Tongue (tissue), 2 donors: ENCODE measurements around the gene ATP5F1D. TPM values are rescaled to one million over a fixed set of nuclear protein-coding genes. Genes with fewer than 3 reads are reported as not detected.
A peak's percentile ranks its signal among the peaks of the same experiment; 100 is the strongest.
"Not testable (repeated sequence)": the region's sequence is repeated elsewhere in the genome, so short reads cannot be mapped to it uniquely, and the experiment has no call there.

Source experiments
- DNase-seq: peaks from one replicate; pipeline ENCODE4 v3.0.0-alpha.2; 2015
- total RNA-seq: library from RNA; depleted of rRNA; stranded (reverse); fragments of >200 nt; gene quantifications from one replicate; pipeline ENCODE4 v1.2.3, GENCODE V29; 2014

The ATP5F1D gene
- total RNA-seq, 1 donor from 2014 or later, result 67.2 TPM

DNA sequence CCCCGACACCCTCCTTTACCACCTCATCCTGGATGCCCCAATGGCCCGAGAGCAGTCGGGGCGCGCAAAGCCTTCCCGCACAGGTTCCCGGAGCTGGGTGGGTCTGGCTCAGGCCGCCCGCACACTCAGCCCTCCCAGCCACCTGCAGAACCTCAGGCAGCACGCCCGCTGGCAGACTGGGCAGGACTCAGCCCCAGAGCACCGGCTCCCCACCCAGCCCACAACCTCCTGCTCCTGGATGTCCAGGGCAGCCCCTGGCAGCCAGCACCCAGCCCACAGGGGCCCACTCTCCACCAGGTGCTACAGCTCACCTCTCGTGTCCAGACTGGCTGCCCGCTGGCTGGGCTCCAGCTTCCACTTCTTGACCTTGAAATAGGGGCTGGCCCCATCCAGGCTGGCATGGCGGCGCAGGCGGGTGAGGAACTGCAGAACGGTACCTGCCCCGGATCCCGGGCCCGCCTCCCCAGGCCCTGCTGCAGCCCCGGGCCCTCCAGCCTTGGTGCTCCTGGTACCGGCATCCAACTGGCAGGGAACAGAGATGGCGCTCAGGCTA, 8.4 kb upstream of the ATP5F1D start:
- DNase-seq, result no peak

DNA sequence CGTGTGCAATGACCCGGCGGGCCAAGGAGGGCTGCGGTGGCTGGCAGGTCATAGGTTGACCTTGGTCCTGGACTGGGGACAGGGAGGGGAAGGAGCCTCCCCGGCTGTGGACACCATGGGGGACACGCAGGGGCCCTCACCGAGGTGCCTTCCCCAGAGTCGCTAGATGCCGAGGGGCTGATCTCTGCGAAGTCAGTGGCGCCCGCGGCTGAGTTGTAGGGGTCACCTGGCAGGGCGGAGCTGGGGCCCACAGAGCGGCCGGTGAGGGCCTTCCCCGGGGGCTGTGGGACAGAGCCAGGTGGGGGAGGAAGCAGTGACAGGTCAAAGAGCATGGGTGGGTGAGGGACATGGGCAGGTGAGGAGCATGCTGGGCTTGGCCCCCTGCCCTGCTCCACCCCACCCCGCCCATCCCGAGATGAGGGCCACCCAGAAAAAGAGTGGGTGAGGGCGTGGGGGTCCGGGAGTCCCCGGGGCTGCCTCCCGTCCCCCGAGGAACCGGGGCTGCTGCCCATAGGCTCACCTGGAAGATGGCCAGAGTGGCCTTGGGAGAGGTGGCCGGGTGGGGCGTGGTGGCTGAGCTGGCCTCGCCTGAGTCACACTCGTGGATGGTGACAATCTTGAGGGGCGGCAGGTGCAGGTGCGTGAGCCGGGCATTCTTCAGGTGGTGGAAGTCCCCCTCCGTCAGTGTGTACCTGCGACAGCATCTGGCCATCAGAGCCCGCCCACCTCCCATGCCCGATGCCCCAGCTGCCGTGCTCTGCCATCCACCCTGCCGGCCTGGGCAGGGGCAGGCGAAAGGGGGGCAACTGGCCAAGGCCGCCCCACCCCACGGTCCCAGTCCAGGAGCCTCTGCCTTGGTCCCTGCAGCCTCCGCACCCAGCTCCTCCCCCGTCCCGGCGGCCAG, 7.2 kb upstream of the ATP5F1D start:
- DNase-seq, result no peak

DNA sequence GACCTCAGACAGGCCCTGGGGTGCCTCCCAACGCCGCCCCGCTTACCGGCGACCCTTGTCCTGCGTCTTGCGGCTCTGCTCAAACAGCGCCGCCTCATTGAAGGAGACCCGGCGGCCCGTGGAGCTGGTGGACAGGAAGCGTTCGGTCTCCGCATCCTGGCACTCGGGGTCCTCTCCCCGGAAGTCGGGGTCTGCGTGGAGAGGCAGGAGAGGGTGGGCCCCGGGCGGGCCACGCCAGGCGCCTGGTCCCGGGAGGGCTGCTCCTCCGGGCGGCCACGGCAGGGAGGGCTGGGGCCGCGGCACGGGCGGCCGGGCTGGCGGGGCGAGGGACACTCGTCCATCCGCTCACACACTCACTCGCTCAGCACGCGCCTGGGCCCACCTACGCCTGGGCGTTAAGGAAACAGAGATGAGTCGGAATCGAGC, 6.6 kb upstream of the ATP5F1D start:
- no peak for DNase-seq

DNA sequence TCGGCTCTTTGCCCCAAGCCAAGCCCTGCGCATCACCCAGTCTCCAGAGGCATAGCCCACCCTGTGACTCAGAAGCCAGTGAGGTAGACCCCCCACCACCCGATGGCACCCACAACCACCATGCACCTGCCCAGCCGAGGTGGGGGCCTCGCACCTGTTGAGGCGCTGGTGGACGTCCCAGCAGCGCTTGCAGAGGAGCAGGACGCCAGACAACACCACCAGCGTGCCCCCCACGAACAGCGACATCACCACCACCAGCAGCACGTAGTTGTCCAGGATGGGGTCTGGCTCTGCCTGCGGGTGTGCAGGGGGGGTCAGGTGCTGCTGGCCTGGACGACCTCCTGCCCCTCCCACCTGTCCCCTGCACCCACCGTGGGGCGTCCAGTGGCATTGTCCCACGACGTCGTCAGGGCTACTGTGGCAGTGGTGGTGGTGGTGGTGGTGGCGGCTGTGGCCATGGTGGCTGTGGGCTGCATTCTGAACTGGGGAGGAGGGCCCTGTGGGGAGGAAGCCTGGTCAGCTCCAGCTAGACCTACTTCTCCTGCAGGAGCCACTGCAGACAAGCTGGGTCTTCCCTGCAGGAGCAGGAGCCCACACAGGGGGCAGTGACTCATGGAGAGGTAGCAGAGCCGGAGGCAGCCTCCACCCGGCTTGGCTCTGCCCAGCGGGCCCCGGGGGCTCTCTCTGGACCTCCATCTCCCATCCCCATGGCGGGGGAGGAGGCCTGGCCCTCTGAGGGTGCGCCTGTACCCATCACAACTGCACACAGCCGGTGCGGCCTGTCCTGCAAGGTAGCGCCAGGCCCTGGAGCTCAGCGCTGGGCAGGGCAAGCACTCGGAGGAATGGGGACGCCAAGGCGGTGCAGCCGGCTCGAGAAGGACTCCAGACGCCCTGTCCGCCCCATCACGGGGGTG, 5.7 kb upstream of the ATP5F1D start:
- no peak for DNase-seq

DNA sequence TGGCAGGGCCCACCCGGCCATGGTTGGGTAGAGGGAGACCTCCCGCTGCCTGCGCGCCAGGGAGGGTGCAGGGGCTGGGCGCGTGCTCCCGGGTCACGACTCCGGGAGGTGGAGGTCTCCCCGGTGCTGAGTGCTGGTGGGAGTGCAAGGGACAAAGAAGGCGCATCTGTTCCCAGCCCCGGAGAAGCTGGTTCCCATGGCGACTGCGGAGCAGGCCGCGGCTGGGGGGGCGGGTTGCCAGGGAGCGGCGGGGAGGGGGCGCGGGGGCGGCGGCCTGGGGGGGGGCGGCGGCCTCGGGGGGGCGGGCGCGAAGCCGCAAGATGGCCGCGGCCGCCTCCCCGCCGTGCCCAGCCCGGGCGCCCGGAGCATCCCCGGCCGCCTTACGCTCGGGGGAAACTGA, 5.0 kb upstream of the ATP5F1D start:
- DNase-seq, result no peak

DNA sequence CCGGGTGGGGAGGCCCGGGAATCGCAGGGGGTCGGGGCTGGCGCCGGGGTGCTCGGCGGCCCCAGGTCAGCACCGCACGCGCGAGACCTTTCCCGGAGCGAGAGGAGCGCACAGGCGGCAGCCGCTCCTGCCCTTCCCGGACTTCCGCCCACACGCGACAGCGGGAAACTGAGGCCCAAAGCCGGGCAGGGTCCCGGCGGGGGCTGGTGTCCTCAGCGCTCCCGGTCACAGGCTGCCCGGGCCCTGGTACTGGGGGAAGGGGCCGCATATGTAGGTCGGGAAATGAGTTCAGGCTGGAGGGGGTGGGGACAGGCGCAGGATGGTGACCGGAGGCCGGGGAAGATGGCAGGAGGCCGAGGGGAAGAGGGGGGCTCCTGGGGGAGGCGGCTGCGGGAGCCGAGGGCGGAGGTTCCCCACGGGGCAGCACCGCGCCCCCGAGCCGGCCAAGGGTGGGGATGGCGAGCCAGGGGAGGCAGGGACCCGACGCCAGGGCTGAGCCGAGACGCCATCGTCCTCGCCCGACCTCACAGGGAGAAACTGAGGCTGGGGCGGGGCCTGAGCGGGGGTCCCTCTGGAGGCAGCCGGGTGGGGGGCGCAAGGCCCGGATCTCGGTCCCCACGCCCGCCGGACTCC, 4.4 kb upstream of the ATP5F1D start:
- DNase-seq, result no peak

DNA sequence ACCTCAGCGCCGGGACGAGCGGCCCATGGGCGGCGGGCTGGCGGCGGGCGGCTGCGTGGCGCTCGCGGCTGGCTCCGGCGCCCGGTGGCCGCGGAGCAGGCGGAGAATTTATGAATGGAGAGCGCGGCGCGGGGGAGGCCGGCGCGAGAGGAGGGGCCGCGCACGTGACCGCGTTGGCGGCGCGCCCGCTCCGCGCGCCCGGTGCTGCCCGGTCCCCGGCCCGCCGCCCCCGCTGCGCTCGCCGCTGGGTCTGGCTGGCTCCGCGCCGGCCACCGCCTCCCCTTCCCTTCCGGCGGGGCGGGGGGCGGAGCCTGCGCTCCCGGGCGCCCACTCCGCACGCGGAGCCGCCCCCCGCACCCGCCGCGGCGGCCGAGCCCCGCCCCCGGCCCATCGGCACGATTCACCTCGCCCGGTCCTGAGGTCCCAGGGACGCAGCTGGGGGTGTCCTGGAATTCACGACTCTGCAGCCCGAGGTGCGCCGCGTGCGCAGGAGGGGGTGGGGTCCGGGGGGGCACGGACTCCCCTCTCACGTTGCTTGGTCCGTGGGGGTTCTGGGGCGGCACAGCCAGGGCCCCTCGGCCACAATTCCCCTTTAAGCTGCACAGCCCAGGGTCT, 3.7 kb upstream of the ATP5F1D start, which contains the start of gene CBARP:
Gene CBARP, minus strand, starts transcription at position 252 of the 615 bp plus-strand sequence. CDS start 1,905 bp downstream, outside the sequence.
- peak; percentile 67 for DNase-seq

DNA sequence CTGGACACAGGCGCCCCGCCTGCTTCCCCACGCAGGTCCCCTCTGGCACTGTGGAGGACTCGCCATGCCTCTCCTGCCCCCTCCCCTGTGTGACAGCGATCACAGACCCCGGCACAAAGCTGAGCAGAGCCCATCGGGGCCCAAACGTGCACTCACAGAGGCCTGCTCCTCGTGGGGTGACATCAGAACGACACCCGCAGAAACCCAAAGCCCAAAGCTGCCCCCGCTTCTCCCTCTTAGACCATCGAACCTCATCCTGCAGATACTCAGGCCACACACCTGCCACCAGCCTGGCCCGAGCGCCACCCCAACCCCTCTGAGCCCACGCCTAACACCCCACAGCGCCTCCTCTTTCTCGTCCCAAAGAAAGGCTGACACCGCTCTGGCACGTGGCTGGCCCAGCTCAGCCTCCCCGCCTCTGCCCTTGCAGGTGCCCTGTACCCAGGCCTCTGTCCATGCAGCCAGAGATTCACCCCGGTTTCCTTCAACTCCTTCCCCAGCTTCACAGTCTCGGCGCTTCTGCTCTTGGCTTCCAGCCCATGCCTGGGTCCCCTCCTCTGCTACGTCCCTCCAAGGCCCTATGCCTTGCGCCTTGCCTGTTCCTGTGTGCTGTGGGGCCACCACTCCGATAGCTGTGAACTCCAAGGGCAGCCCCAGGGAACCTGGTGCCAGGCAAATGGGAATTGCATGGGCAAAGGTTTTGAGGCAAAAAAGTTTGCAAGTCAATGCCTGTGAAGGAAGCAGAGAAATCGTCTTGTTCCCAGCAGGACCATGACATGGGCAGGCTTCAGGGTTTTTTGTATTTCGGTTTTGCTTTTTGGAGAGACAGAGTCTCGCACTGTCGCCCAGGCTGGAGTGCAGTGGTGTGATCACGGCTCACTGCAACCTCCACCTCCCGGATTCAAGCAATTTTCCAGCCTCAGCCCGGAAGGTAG, 2.9 kb upstream of the ATP5F1D start:
- DNase-seq, result no peak

DNA sequence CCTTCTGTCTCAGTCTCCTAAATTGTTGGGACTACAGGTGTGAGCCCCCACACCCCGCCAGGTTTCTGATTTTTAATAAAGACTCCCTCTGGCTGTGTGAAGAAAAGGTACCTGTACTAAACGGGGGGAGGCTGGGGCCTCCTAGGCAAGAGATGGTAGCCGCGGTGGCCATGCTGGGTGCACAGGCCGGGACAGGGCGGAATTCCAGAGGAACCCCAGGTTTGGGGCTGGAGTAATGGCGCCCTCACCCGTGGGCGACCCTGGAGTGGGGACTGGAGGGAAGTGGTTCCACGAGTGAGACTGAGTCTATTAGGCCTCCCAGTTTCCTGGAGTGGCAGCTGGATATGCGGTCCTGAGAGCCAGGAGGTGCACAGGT, 2.1 kb upstream of the ATP5F1D start:
- no peak for DNase-seq

DNA sequence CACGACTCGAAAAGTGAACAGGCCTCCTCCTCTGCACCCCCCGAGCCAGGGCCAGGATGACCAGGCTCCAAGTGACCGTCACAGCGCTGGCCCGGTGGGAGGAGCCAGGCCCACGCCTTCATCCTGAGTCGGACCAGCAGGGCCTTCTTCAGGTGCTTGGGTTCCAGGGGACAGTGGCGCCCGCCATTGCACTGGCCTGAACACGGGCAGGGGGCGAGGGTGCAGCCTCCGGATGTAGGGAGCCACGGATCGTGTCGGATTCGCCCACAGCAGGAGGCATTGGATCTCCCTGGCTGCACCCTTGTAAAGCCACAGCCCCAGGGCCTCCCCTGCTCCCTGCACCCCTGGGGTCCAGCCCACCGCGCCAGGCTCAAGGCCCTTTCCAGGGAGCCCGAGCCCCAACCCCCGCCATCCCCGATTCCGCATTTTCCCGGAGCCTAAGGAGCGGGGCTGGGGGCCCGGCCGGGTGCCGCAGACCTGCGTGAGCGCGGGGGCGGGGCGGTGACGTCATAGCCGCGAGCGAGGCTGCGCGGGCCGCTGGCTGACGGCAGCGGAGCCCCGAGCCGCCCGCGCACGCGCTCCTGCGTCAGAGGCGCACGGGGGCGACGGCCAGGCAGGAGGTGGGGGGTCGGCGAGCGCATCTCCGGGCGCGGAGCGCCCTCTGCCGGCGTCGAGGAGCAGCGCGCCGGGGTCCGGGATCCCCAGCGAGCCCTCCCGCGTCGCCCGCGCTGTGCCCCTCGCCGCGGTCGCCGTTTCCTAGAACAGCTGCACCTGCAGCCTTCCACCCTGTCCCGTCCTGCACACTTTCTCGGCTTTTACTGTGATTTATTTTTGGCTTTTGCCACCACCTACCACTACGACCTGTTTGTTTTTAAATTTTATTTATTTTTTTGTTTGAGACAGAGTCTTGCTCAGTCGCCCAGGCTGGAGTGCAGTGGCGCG, 1.5 kb upstream of the ATP5F1D start:
- DNase-seq, result peak; percentile 97

DNA sequence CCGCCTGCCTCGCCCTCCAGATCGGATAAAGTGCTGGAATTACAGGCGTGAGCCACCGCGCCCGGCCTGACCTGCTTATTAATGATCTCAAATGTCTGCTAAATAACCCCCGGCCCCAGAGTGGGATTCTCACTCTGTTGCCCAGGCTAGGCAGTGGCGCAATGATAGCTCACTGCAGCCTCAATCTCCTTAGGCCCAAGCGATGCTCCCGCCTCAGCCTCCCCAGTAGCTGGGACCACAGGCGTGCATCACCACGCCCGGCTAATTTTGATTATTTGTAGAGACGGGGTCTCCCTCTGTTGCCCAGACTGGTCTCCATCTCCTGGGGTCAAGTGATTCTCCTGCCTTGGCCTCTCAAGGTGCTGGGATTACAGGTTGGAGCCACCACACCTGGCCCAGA, 626 bp upstream of the ATP5F1D start:
- no peak for DNase-seq

DNA sequence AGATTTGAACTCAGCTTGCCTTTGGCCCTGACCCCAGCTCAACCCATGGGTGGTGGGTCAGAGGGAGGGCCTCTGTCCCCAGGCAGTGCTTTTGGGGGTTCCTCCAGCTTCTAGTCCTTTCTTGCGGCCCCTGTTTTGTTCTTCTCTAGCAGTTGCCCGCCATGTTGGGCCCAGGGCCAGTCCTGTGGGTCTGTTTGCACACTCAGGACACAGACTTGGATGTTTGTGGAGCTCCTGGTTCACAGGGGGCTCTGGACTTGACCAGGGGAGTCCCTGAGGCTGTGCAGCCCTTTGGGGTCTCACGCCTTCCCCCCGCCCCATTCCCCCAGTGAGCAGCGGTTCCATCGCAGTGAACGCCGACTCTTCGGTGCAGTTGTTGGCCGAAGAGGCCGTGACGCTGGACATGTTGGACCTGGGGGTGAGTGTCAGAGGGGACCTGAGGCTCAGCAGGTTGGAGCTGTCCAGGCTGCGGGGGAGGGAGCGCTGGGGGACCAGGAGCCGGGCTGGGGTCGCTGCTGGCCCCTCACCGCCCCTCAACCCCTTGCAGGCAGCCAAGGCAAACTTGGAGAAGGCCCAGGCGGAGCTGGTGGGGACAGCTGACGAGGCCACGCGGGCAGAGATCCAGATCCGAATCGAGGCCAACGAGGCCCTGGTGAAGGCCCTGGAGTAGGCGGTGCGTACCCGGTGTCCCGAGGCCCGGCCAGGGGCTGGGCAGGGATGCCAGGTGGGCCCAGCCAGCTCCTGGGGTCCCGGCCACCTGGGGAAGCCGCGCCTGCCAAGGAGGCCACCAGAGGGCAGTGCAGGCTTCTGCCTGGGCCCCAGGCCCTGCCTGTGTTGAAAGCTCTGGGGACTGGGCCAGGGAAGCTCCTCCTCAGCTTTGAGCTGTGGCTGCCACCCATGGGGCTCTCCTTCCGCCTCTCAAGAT, 2.5 kb downstream of the ATP5F1D start:
- peak; percentile 91 for DNase-seq

DNA sequence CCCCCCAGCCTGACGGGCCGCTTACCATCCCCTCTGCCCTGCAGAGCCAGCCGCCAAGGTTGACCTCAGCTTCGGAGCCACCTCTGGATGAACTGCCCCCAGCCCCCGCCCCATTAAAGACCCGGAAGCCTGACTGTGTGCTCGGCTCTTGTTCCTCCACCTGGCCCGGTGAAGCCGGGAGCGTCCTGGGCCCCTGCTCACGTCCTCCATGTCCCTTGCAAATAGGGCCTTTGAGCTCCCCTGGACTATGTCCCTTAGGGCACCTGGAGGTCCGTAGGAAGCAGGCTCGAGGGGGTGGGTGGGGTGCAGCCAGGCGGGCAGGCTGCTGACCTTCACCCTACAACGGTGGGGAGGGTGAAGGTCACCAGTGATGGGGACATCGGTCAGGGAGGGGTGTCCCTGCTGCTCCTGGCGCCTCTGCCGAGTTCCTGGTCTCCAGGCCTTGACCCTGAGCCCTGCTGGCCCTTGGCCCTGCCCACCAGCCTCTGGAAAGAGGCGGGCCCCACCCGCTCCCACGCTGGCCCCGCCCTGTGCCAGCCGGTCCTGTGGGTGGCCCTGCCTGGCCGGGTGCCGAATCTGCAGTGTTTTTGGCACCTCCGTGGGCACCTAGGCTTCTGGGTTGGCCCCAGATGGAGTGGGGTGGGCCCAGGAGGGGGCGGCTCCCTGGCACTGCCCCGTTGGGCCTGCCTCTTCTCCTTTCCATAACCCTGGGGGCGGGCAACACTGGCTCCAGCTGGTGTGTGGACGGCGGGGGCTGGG, 3.3 kb downstream of the ATP5F1D start:
- DNase-seq, result peak; percentile 58

DNA sequence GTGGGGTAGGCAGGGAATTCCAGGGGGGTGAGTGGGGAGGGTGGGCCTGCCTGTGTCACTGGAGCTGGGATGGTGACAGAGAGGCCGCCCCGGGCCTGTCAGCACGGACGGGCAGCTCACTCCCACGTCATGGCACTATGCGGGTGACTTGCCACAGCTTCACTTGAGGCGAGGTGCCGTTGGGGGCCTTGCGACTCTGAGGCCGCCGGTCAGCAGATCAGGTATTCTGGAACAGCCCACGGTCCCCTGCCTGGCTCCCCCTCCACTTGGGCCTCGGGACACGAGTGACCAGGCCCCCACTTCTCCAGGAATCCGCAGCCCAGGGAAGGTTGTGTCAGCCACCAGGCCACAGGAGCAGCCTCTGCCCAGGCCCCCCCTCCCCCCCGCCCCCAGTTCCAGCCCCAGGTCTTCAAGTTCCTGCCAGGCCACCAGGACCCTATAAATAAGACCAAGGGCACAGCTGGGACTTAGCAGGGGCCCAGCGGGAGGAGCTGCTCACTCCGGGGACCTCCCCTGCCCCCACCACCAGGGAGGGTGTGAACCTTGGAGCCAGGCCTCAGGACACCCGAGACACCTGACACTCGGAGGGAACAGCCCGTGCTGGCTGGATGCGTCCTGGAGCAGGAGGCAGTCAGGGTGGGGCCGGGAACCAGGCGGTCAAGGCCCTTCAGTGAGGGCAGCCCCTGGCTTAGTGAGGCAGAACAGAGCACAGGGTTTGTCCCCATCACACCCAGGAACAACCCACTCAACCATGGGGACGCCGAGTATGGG, 4.1 kb downstream of the ATP5F1D start:
- peak; percentile 89 for DNase-seq

DNA sequence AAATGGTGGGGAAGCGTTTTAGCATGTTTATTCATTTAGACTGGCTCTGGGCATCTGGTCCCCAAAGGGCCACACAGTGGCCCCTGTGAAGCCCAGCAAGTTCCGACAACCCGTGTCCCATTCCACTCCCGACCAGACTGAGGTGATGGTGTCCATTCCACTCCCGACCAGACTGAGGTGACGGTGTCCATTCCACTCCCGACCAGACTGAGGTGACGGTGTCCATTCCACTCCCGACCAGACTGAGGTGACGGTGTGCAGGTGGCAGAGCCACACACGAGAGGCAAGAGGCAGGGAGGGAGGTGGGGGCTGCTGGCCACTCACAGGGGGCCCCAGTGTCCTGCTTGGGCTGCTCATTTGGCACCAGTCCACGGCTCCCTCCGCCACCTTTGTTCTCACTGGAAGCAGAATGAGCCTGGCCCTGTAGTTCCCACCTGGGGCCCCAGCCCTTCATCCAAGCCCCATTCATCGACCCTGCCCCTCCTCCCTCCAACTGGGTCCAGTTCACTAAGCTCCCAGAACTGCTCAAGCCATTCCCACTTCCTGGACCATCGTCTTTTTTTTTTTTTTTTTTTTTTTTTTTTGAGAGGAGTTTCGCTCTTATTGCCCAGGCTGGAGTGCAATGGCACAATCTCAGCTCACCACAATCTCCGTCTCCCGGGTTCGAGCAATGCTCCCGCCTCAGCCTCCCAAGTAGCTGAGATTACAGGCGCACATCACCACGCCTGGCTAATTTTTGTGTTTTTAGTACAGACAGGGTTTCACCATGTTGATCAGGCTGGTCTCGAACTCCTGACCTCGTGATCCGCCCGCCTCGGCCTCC, 4.9 kb downstream of the ATP5F1D start:
- DNase-seq, result not testable (repeated sequence)

DNA sequence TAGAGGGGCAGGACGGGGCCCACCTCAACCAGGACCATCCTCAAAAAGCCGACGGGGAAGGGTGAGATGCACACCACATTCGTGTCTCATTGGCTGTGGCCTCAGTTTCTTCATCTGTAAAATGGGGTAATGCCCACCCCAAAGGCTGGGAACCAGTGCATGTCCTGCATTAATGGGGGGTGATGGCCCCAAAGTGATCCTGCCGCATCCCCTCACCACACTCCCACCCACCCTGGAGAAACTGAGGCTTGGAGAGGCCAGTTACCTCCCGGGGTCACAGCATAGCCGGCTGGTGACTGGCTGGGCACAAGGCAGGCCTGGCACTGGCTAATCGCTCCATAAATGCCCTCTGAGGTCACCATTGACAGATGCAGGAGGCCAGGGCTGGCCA, 6.2 kb downstream of the ATP5F1D start:
- DNase-seq, result no peak
